K562 (cell line): ENCODE results near the gene FAM83D. TPM values are rescaled to one million over a fixed set of nuclear protein-coding genes. Genes with fewer than 3 reads are reported as not detected.

Experiments
- ATAC-seq: fragments of 200-7000 bp; cut with Tn5 transposase; 3 replicates; pipeline ENCODE4 v1.9.1; 2020; ENCODE audit warnings: moderate library complexity
- BruUV-seq: library from RNA; stranded (reverse); fragments of 400-500 nt; replicated peaks from 2 replicates; lab custom pipeline; 2021; lab: Mats Ljungman, UMichigan
- CTCF ChIA-PET: fragments of 300-600 bp; formaldehyde crosslinking; extraction: SDS; loops from one replicate; lab custom pipeline; 2021; ENCODE audit warnings: low intra/inter-chr PET ratio; lab: Yijun Ruan, JAX
- POLR2A ChIA-PET: fragments of 300-600, 350-650 bp; sonication (Branson Sonifier 250); formaldehyde crosslinking; extraction: SDS; loops from one replicate; lab custom pipeline; 2021; ENCODE audit warnings: antibody characterized with exemption, inconsistent platforms; lab: Yijun Ruan, JAX
- DNase-seq, 4 experiments: peaks; one replicate each; pipeline versions ENCODE4 v3.0.0 to v3.0.0-alpha.2; 2011 to 2018; ENCODE audit warnings: low spot score in 3 of 4, mixed read lengths in 3 of 4; ENCODE audit errors: extremely low read depth in 1 of 4
- FAIRE-seq: peaks from 2 replicates; lab custom pipeline; 2011; peaks lifted over from hg19 to GRCh38; lab: Jason Lieb, UNC
- H2AFZ ChIP-seq: 2 replicates; pipeline ENCODE4 v1.6.0; 2011; ENCODE audit warnings: low read depth, low read length, control low read depth, inconsistent platforms
- H3K27ac ChIP-seq: fragments of 200-600 bp; 3 replicates; pipeline ENCODE4 v1.8.0; 2011; ENCODE audit warnings: low read depth, mild to moderate bottlenecking, control low read depth, inconsistent platforms, low read length, moderate library complexity, mixed read lengths; ENCODE audit errors: extremely low read depth
- H3K27me3 ChIP-seq, 2 experiments: fragments of 300-600 bp in 1 of 2; 2 replicates in 1 of 2; 3 replicates in 1 of 2; pipeline versions ENCODE4 v1.6.0 to v1.8.0; 2011; ENCODE audit warnings: inconsistent platforms in 2 of 2, low read length in 2 of 2, mild to moderate bottlenecking in 1 of 2, mixed read lengths in 1 of 2, moderate library complexity in 1 of 2; ENCODE audit not compliant: control insufficient read depth in 2 of 2, insufficient read depth in 2 of 2
- H3K36me3 ChIP-seq: fragments of 300-600 bp; 3 replicates; pipeline ENCODE4 v1.8.0; 2011; ENCODE audit warnings: mild to moderate bottlenecking, low read length, inconsistent platforms; ENCODE audit not compliant: control insufficient read depth, insufficient read depth
- H3K4me1 ChIP-seq, 2 experiments: fragments of 200-600 bp in 1 of 2; replicated peaks in 1 of 2; 2 replicates in 1 of 2; 3 replicates in 1 of 2; pipeline versions ENCODE4 v1.5.1 to v1.8.0; 2011; ENCODE audit warnings: inconsistent platforms in 2 of 2, low read length in 2 of 2, mild to moderate bottlenecking in 1 of 2, mixed read lengths in 1 of 2, moderate library complexity in 1 of 2; ENCODE audit not compliant: control insufficient read depth in 2 of 2, insufficient read depth in 2 of 2
- H3K4me2 ChIP-seq: 2 replicates; pipeline ENCODE4 v1.6.1; 2011; ENCODE audit warnings: low read length, control low read depth, inconsistent platforms, mixed read lengths; ENCODE audit not compliant: insufficient read depth
- H3K4me3 ChIP-seq: fragments of 200-600 bp; sonication (generic), shearing (Covaris generic); 2 replicates; pipeline ENCODE4 v1.5.1; 2016; ENCODE audit warnings: control low read depth, inconsistent platforms
- H3K79me2 ChIP-seq: fragments of 200-600 bp; 3 replicates; pipeline ENCODE4 v1.8.0; 2011; ENCODE audit warnings: low read length, inconsistent platforms; ENCODE audit not compliant: control insufficient read depth, insufficient read depth
- H3K9ac ChIP-seq, 2 experiments: 2 replicates each; pipeline versions ENCODE4 v1.6.0 to v1.6.1; 2011; ENCODE audit warnings: low read depth in 2 of 2, low read length in 2 of 2, control low read depth in 1 of 2, inconsistent platforms in 1 of 2, mild to moderate bottlenecking in 1 of 2, mixed read lengths in 1 of 2; ENCODE audit not compliant: insufficient read depth in 1 of 2
- H3K9me1 ChIP-seq: one replicate; pipeline ENCODE4 v1.6.0; 2011; ENCODE audit warnings: inconsistent platforms, mild to moderate bottlenecking, low read length, moderate library complexity; ENCODE audit not compliant: control insufficient read depth, insufficient read depth
- H3K9me3 ChIP-seq: replicated peaks from 2 replicates; pipeline ENCODE4 v1.5.1; 2011; ENCODE audit warnings: low read depth, low read length, inconsistent platforms; ENCODE audit not compliant: control insufficient read depth, insufficient read depth
- H4K20me1 ChIP-seq: replicated peaks from 2 replicates; pipeline ENCODE4 v1.6.1; 2011; ENCODE audit warnings: low read length, inconsistent platforms, mixed read lengths; ENCODE audit not compliant: control insufficient read depth, insufficient read depth
- AFF1 ChIP-seq, 2 experiments: fragments of 450-650 bp; IDR thresholded peaks; 2 replicates each; pipeline ENCODE4 v1.6.1; 2018; ENCODE audit warnings: mild to moderate bottlenecking in 2 of 2, low read depth in 1 of 2; ENCODE audit not compliant: partially characterized antibody in 2 of 2
- ARHGAP35 ChIP-seq: fragments of 450-650 bp; IDR thresholded peaks from 2 replicates; pipeline ENCODE4 v1.6.1; 2018; ENCODE audit not compliant: partially characterized antibody
- CBX1 ChIP-seq: sonication (generic); IDR thresholded peaks from 2 replicates; pipeline ENCODE4 v1.6.1; 2016; ENCODE audit warnings: antibody characterized with exemption, low read depth, mild to moderate bottlenecking
- CBX8 ChIP-seq: fragments of 200-600 bp; sonication (generic); IDR thresholded peaks from 2 replicates; pipeline ENCODE4 v1.6.1; 2012; ENCODE audit warnings: borderline replicate concordance, mixed run types, low read depth, mild to moderate bottlenecking, moderate library complexity, mixed read lengths, low read length, control low read depth, inconsistent platforms; ENCODE audit not compliant: poor library complexity, severe bottlenecking; ENCODE audit errors: extremely low read depth
- FOXA1 ChIP-seq: fragments of 450-650 bp; IDR thresholded peaks from 2 replicates; pipeline ENCODE4 v1.6.1; 2016; ENCODE audit warnings: mild to moderate bottlenecking, borderline replicate concordance
- GMEB1 ChIP-seq: fragments of 250-450 bp; sonication (Bioruptor Pico); IDR thresholded peaks from 2 replicates; pipeline ENCODE4 v1.4.0; 2020; ENCODE audit warnings: mild to moderate bottlenecking
- KDM5B ChIP-seq: fragments of 200-600 bp; sonication (generic); IDR thresholded peaks from 2 replicates; pipeline ENCODE4 v1.6.1; 2012; ENCODE audit warnings: low read depth, mild to moderate bottlenecking, moderate library complexity, low read length, control low read depth, inconsistent platforms; ENCODE audit not compliant: insufficient replicate concordance
- LEF1 ChIP-seq: fragments of 450-650 bp; IDR thresholded peaks from 2 replicates; pipeline ENCODE4 v1.6.1; 2016; ENCODE audit warnings: mild to moderate bottlenecking
- NFYB ChIP-seq: IDR thresholded peaks from 2 replicates; pipeline ENCODE4 v1.6.1; 2011; ENCODE audit warnings: mild to moderate bottlenecking, moderate library complexity; ENCODE audit not compliant: insufficient read length; ENCODE audit errors: extremely low read depth
- NR0B1 ChIP-seq: fragments of 450-650 bp; IDR thresholded peaks from one replicate; pipeline ENCODE4 v1.6.1; 2018; ENCODE audit warnings: mild to moderate bottlenecking, moderate library complexity; ENCODE audit not compliant: partially characterized antibody
- RCOR1 ChIP-seq, 2 experiments: IDR thresholded peaks; 2 replicates each; pipeline ENCODE4 v1.6.1; 2012; ENCODE audit warnings: low read depth in 2 of 2, low read length in 2 of 2, borderline replicate concordance in 1 of 2, improper control_type of control experiment in 1 of 2
- SETDB1 ChIP-seq: IDR thresholded peaks from one replicate; pipeline ENCODE4 v1.6.1; 2012; ENCODE audit warnings: low read length, control low read depth, inconsistent platforms
- SIRT6 ChIP-seq: IDR thresholded peaks from one replicate; pipeline ENCODE4 v1.6.1; 2012; ENCODE audit warnings: low read depth, mild to moderate bottlenecking, control low read depth, inconsistent platforms, low read length, moderate library complexity
- SMARCA5 ChIP-seq: fragments of 450-650 bp; IDR thresholded peaks from 2 replicates; pipeline ENCODE4 v1.6.1; 2016
- ZBTB17 ChIP-seq: fragments of 450-650 bp; formaldehyde crosslinking; IDR thresholded peaks from 2 replicates; pipeline ENCODE4 v1.4.0; 2020; ENCODE audit warnings: mild to moderate bottlenecking
- ZNF77 ChIP-seq: fragments of 250-450 bp; sonication (Bioruptor Pico); IDR thresholded peaks from 2 replicates; pipeline ENCODE4 v1.5.0; 2020
- WGBS: fragments of 100-300 bp; shearing (Covaris generic); methylation state at CpG from one replicate; pipeline ENCODE4 v1.1.6; 2016; ENCODE audit warnings: low coverage, mixed read lengths; ENCODE audit not compliant: insufficient coverage; ENCODE audit errors: missing lambda C conversion rate; 5-methylcytosine and 5-hydroxymethylcytosine counted together
- in situ Hi-C: fragments of 300-500 bp; cut with MboI; formaldehyde crosslinking; loops from 4 replicates; pipeline ENCODE4 v1.15.0; 2018; ENCODE audit warnings: inconsistent platforms, mixed read lengths
- intact Hi-C: fragments of 100-400 bp; cut with micrococcal nuclease; formaldehyde crosslinking; loops from 2 replicates; pipeline ENCODE4 v1.14.2; 2022
- polyA plus RNA-seq, 8 experiments: library from polyadenylated mRNA; depleted of rRNA in 4 of 8; stranded (reverse) in 5 of 8; unstranded in 3 of 8; fragments of >200 nt; fragmentation: Nextera tagmentation in 2 of 8; fragmentation: Illumina TruSeq in 1 of 8; extraction: Ambion mirVana in 2 of 8; extraction: Trizol in 1 of 8; gene quantifications; 2 replicates each; pipeline versions ENCODE4 v1.2.1 to v1.2.3, GENCODE V29; 2011 to 2014; ENCODE audit warnings: inconsistent platforms in 1 of 8, missing spikeins in 1 of 8
- total RNA-seq, 7 experiments: library from RNA; depleted of rRNA in 6 of 7; stranded (reverse); fragments of >200 nt in 6 of 7; fragmentation: Illumina TruSeq in 2 of 7; extraction: Trizol in 2 of 7; gene quantifications; 2 replicates each; pipeline versions ENCODE4 v1.2.1 to v1.2.3, GENCODE V29; 2011 to 2021; ENCODE audit warnings: low replicate concordance in 1 of 7

The FAM83D gene
- total and polyA plus RNA-seq, 9 of the 15 experiments (the other 6 are each of a cell fraction or from before 2014, with no cell fraction given): 8.2 to 66.1 (median 43.5) TPM

GRCh38 chr20:38995536-38996044, 69.4 kb downstream of the FAM83D start:
- H3K4me3 ChIP-seq: no peak overlapping the region
- no peak overlapping the region for H3K27ac ChIP-seq
- H4K20me1 ChIP-seq: no peaks in the 10 kb centered on the region
- peak; percentile 74 for ATAC-seq
- in situ Hi-C loops: no loop called here
- WGBS: 3% methylated on average over 3 of the region's 3 CpGs
- peak; percentile 27 to 84 (median 54) for DNase-seq
- H3K27me3 ChIP-seq: no peaks in the 10 kb centered on the region
- intact Hi-C loops: loop anchor here (5.0 kb wide), 2 partner anchors 33 to 48 kb away; partner anchors contain the start of gene DHX35
- H3K4me1 ChIP-seq: peaks cover 17 to 29% of the 10 kb centered on the region in 2 experiments; a peak in 4 of 5 replicates
- H3K9me1 ChIP-seq: peaks cover 4% of the 10 kb centered on the region
- no TSS peak for BruUV-seq
- FAIRE-seq: peak; percentile 82
- H3K4me2 ChIP-seq: peak overlapping the region; percentile 2; the same call in 1 of the 2 replicates
- no peaks in the 10 kb centered on the region; the same call in 2 of the 3 replicates for H3K79me2 ChIP-seq
- H3K36me3 ChIP-seq: peaks cover 67% of the 10 kb centered on the region; the same call in 2 of the 3 replicates
- ChIA-PET CTCF (no interaction called here), POLR2A (interaction anchor here (1.2 to 2.6 kb wide), 6 partner anchors 9 to 33 kb away, joined by 3 to 7 read pairs (median 4); partner anchors contain the start of gene DHX35)
- H3K9ac ChIP-seq: no peak overlapping the region
- H3K9me3 ChIP-seq: no peaks in the 10 kb centered on the region
- H2AFZ ChIP-seq: no peak overlapping the region
- TF ChIP-seq ARHGAP35 (no peak), SETDB1 (no peak), FOXA1 (no peak), SIRT6 (no peak), LEF1 (no peak), NR0B1 (no peak), CBX8 (no peak), SMARCA5 (no peak), KDM5B (no peak), ZBTB17 (CRISPR knock-in tag) (no peak), GMEB1 (CRISPR knock-in tag) (no peak), AFF1 (IDR thresholded peaks at IDR 0.05; ENCODE audit: low read depth in 1 of 2, partially characterized antibody in 2 of 2) (no peak), RCOR1 (IDR thresholded peaks at IDR 0.05; ENCODE audit: borderline replicate concordance in 1 of 2, low read depth in 2 of 2, low read length in 2 of 2) (peak in 1 of 2 experiments; percentile 81; a peak in 2 of 4 replicates), NFYB (no peak), CBX1 (no peak), ZNF77 (no peak)
